Measurements from ENCODE around the gene FLNC. TPM values are rescaled to one million over a fixed set of nuclear protein-coding genes. Genes with fewer than 3 reads are reported as not detected.

The FLNC gene
- total and polyA plus RNA-seq, 9 of the 15 experiments (the other 6 are each of a cell fraction or from before 2014, with no cell fraction given), result 0.90 to 155 (median 28.8) TPM

DNA sequence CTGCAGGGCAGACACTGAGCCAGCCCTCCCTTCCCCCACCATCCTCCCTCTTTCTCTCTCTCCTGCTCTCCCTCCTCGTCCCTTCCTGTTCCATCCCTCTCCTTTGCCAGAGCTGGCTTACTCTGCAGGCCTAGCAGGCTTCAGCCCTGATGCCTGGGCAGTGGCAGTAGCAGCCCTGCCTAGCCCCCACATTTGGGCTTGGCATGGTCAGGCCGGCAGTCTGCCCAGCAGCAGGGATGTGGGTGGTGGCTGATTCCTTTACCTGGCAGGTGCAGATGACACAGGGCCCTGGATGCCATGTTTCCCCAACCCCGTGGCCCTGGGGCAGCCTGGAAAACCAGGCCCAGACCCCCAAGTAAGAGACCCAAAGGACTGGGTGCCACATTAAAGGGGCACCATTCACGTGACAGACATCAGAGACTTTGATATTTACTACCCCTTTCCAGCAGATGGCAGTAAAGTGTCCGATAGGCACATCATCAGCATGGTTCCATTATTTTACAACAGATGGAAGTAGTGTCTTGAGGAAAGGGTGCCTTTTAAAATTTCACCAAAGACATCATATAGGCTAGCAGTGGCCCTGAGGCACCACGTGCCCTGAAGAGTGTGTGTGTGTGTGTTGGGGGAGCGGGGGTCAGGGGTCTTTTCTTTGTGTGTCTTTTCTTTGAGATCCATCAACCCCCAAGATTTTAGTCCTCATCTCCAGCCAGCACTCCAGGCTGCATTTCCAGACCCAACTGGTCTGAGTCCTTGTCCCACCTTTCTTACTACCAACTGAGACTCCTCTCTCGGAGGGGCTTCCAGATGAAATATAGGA, 74.4 kb downstream of the FLNC start (continued):
- TF ChIP-seq, protein P1, sequence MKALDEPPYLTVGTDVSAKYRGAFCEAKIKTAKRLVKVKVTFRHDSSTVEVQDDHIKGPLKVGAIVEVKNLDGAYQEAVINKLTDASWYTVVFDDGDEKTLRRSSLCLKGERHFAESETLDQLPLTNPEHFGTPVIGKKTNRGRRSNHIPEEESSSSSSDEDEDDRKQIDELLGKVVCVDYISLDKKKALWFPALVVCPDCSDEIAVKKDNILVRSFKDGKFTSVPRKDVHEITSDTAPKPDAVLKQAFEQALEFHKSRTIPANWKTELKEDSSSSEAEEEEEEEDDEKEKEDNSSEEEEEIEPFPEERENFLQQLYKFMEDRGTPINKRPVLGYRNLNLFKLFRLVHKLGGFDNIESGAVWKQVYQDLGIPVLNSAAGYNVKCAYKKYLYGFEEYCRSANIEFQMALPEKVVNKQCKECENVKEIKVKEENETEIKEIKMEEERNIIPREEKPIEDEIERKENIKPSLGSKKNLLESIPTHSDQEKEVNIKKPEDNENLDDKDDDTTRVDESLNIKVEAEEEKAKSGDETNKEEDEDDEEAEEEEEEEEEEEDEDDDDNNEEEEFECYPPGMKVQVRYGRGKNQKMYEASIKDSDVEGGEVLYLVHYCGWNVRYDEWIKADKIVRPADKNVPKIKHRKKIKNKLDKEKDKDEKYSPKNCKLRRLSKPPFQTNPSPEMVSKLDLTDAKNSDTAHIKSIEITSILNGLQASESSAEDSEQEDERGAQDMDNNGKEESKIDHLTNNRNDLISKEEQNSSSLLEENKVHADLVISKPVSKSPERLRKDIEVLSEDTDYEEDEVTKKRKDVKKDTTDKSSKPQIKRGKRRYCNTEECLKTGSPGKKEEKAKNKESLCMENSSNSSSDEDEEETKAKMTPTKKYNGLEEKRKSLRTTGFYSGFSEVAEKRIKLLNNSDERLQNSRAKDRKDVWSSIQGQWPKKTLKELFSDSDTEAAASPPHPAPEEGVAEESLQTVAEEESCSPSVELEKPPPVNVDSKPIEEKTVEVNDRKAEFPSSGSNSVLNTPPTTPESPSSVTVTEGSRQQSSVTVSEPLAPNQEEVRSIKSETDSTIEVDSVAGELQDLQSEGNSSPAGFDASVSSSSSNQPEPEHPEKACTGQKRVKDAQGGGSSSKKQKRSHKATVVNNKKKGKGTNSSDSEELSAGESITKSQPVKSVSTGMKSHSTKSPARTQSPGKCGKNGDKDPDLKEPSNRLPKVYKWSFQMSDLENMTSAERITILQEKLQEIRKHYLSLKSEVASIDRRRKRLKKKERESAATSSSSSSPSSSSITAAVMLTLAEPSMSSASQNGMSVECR (CRISPR knock-in tag; IDR thresholded peaks at IDR 0.05), result no peak
- TF ChIP-seq NR2C2 (CRISPR knock-in tag; IDR thresholded peaks at IDR 0.05) (no peak), NR2C2 (tag; IDR thresholded peaks at IDR 0.05) (no peak), PHF21A (IDR thresholded peaks at IDR 0.05; ENCODE audit: borderline replicate concordance, low read depth) (no peak), CEBPB (tag; IDR thresholded peaks at IDR 0.05) (no peak), KDM2B (CRISPR knock-in tag; IDR thresholded peaks at IDR 0.05) (no peak), REST (IDR thresholded peaks at IDR 0.05; ENCODE audit: borderline replicate concordance) (peak; percentile 64; the same call in 1 of the 2 replicates), REST (CRISPR knock-in tag; IDR thresholded peaks at IDR 0.05; ENCODE audit: low read depth) (no peak), FOSL1 (tag; conservative IDR thresholded peaks at IDR 0.05) (no peak), ZNF551 (CRISPR knock-in tag; IDR thresholded peaks at IDR 0.05) (no peak), MAX (CRISPR knock-in tag; IDR thresholded peaks at IDR 0.05) (no peak), LEF1 (IDR thresholded peaks at IDR 0.05) (no peak), NONO (IDR thresholded peaks at IDR 0.05; ENCODE audit: low read depth in 2 of 2, low read length in 1 of 2) (no peak)
- TF ChIP-seq, protein P2, sequence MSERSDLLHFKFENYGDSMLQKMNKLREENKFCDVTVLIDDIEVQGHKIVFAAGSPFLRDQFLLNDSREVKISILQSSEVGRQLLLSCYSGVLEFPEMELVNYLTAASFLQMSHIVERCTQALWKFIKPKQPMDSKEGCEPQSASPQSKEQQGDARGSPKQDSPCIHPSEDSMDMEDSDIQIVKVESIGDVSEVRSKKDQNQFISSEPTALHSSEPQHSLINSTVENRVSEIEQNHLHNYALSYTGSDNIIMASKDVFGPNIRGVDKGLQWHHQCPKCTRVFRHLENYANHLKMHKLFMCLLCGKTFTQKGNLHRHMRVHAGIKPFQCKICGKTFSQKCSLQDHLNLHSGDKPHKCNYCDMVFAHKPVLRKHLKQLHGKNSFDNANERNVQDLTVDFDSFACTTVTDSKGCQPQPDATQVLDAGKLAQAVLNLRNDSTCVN (CRISPR knock-in tag; IDR thresholded peaks at IDR 0.05), result no peak
